A673 (cell line): ENCODE measurements around the gene RXRA.

Experiments
- EZH2 ChIP-seq: fragments of 200-600 bp; sonication (generic); IDR thresholded peaks from 2 replicates; pipeline ENCODE4 v1.6.1; 2017; ENCODE audit warnings: borderline replicate concordance, low read depth, mild to moderate bottlenecking, mixed read lengths, antibody characterized with exemption, low read length; ENCODE audit not compliant: poor library complexity, severe bottlenecking
- TF ChIP-seq, protein P1 (sequence below): fragments of 300-800, 200-600 bp; sonication (generic); conservative IDR thresholded peaks from 2 replicates; pipeline ENCODE4 v1.5.1; 2017; ENCODE audit warnings: low read depth, mild to moderate bottlenecking, antibody characterized with exemption, low read length, moderate library complexity, mixed read lengths

- TF ChIP-seq, protein P1, sequence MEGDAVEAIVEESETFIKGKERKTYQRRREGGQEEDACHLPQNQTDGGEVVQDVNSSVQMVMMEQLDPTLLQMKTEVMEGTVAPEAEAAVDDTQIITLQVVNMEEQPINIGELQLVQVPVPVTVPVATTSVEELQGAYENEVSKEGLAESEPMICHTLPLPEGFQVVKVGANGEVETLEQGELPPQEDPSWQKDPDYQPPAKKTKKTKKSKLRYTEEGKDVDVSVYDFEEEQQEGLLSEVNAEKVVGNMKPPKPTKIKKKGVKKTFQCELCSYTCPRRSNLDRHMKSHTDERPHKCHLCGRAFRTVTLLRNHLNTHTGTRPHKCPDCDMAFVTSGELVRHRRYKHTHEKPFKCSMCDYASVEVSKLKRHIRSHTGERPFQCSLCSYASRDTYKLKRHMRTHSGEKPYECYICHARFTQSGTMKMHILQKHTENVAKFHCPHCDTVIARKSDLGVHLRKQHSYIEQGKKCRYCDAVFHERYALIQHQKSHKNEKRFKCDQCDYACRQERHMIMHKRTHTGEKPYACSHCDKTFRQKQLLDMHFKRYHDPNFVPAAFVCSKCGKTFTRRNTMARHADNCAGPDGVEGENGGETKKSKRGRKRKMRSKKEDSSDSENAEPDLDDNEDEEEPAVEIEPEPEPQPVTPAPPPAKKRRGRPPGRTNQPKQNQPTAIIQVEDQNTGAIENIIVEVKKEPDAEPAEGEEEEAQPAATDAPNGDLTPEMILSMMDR = no peak
- TF ChIP-seq EZH2 = no peak
Measured at GRCh38 chr9:134421888-134422287, 95.6 kb downstream of the RXRA start.
